H1 (cell line): ENCODE results near the gene PSMA5.

Experiments
- CREB1 ChIP-seq: IDR thresholded peaks from 2 replicates; pipeline ENCODE4 v1.6.1; 2012; ENCODE audit warnings: inconsistent platforms
- TBP ChIP-seq: IDR thresholded peaks from 2 replicates; pipeline ENCODE4 v1.6.1; 2011; ENCODE audit warnings: low read depth, low read length, improper control_type of control experiment
- TF ChIP-seq, protein P1 (sequence below), 3 experiments: IDR thresholded peaks; 1 replicate in 2 of 3; 2 replicates in 1 of 3; pipeline versions ENCODE4 v1.5.1 to v1.6.1; 2011; ENCODE audit warnings: low read length in 3 of 3, mild to moderate bottlenecking in 3 of 3, inconsistent platforms in 2 of 3, low read depth in 1 of 3, moderate library complexity in 1 of 3; ENCODE audit not compliant: insufficient read depth in 1 of 3; ENCODE audit errors: control extremely low read depth in 1 of 3

DNA sequence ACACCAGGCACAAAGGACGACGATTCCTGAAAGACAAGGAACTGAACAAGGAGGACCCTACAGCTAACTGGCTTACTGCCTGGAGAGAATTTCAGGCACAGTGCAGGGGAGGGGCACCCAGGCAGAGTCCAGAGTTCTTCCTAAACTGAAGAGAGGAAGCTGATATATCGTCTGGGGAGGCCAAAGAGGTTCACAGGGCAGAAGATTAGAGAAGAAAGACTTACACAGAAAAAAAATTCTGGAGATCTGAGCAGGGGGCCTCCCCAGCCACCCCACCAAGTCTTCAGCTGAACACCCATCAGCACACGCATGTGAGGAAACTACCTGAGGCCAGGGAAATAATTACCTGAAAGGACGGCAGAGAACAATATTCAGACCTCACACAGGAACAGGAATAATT, 53.1 kb downstream of the PSMA5 start:
- TF ChIP-seq CREB1 (no peak), TBP (no peak)
- TF ChIP-seq, protein P1, sequence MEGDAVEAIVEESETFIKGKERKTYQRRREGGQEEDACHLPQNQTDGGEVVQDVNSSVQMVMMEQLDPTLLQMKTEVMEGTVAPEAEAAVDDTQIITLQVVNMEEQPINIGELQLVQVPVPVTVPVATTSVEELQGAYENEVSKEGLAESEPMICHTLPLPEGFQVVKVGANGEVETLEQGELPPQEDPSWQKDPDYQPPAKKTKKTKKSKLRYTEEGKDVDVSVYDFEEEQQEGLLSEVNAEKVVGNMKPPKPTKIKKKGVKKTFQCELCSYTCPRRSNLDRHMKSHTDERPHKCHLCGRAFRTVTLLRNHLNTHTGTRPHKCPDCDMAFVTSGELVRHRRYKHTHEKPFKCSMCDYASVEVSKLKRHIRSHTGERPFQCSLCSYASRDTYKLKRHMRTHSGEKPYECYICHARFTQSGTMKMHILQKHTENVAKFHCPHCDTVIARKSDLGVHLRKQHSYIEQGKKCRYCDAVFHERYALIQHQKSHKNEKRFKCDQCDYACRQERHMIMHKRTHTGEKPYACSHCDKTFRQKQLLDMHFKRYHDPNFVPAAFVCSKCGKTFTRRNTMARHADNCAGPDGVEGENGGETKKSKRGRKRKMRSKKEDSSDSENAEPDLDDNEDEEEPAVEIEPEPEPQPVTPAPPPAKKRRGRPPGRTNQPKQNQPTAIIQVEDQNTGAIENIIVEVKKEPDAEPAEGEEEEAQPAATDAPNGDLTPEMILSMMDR (IDR thresholded peaks at IDR 0.05; ENCODE audit: control extremely low read depth in 1 of 3, insufficient read depth in 1 of 3, low read depth in 1 of 3, low read length in 3 of 3): no peak
